Large intestine (tissue), 3 donors: ENCODE data around the gene ME1. TPM values are rescaled to one million over a fixed set of nuclear protein-coding genes. Genes with fewer than 3 reads are reported as not detected.
A peak's percentile ranks its signal among the peaks of the same experiment; 100 is the strongest.
"Not testable (repeated sequence)": the region's sequence is repeated elsewhere in the genome, so short reads cannot be mapped to it uniquely, and the experiment has no call there.

Experiments
- DNase-seq, 2 donors: peaks; one replicate each; pipeline versions ENCODE4 v3.0.0 to v3.0.0-alpha.2; 2013
- H3K27ac ChIP-seq: one replicate; pipeline ENCODE4 v1.5.1; 2013; ENCODE audit warnings: low read length
- H3K27me3 ChIP-seq: 2 replicates; pipeline ENCODE4 v1.6.1; 2013; ENCODE audit warnings: low read length; ENCODE audit not compliant: control insufficient read depth, insufficient read depth
- H3K36me3 ChIP-seq: 2 replicates; pipeline ENCODE4 v1.6.1; 2013; ENCODE audit warnings: low read length; ENCODE audit not compliant: control insufficient read depth, insufficient read depth
- H3K4me1 ChIP-seq: one replicate; pipeline ENCODE4 v1.6.1; 2013; ENCODE audit warnings: low read length; ENCODE audit not compliant: control insufficient read depth, insufficient read depth
- H3K4me3 ChIP-seq: one replicate; pipeline ENCODE4 v1.5.1; 2013; ENCODE audit warnings: low read length
- H3K9me3 ChIP-seq: one replicate; pipeline ENCODE4 v1.6.1; 2013; ENCODE audit warnings: mild to moderate bottlenecking, low read depth, low read length, moderate library complexity; ENCODE audit not compliant: control insufficient read depth
- WGBS: methylation state at CpG from one replicate; pipeline ENCODE4 v1.1.5; 2013; ENCODE audit warnings: low lambda C conversion rate; ENCODE audit not compliant: insufficient coverage; 5-methylcytosine and 5-hydroxymethylcytosine counted together
- polyA plus RNA-seq: library from polyadenylated mRNA; unstranded; fragments of 120-200 nt; gene quantifications from one replicate; pipeline ENCODE4 v1.2.1, GENCODE V29; 2013

Gene ME1
- polyA plus RNA-seq, 1 donor, result 11.9 TPM

GRCh38 chr6:83464381-83465140, 33.7 kb upstream of the ME1 start:
- peak; percentile 92 to 96 for DNase-seq
- no peaks in the 10 kb centered on the region for H3K36me3 ChIP-seq
- H3K9me3 ChIP-seq, result no peaks in the 10 kb centered on the region
- no peaks in the 10 kb centered on the region for H3K27me3 ChIP-seq
- peak overlapping the region; percentile 88 for H3K27ac ChIP-seq
- WGBS, result 0% methylated on average over 1 of the region's 5 CpGs
- peaks cover 26% of the 10 kb centered on the region for H3K4me1 ChIP-seq
- H3K4me3 ChIP-seq, result no peak overlapping the region

- peak; percentile 59 to 80 for DNase-seq
- no peak overlapping the region for H3K4me3 ChIP-seq
- H3K27ac ChIP-seq, result peak overlapping the region; percentile 88
- peaks cover 26% of the 10 kb centered on the region for H3K4me1 ChIP-seq
- H3K27me3 ChIP-seq, result no peaks in the 10 kb centered on the region
- WGBS, result 29% methylated on average over 1 of the region's 2 CpGs
- no peaks in the 10 kb centered on the region for H3K36me3 ChIP-seq
- H3K9me3 ChIP-seq, result no peaks in the 10 kb centered on the region
Measured at GRCh38 chr6:83463886-83464285, 33.0 kb upstream of the ME1 start.

GRCh38 chr6:83462524-83462923, 31.7 kb upstream of the ME1 start:
- Histone ChIP-seq H3K9me3 (no peaks in the 10 kb centered on the region), H3K27me3 (no peaks in the 10 kb centered on the region), H3K4me1 (peaks cover 26% of the 10 kb centered on the region), H3K36me3 (no peaks in the 10 kb centered on the region), H3K4me3 (no peak overlapping the region), H3K27ac (peak overlapping the region; percentile 4)
- no CpG with 5 or more reads among the region's 1 CpG for WGBS
- DNase-seq, result peak in 1 of 2 donors; percentile 32

- no peak for DNase-seq
- Histone ChIP-seq H3K36me3 (no peaks in the 10 kb centered on the region), H3K27ac (no peak overlapping the region), H3K27me3 (no peaks in the 10 kb centered on the region), H3K4me3 (no peak overlapping the region), H3K9me3 (no peaks in the 10 kb centered on the region), H3K4me1 (peaks cover 26% of the 10 kb centered on the region)
- WGBS, result no CpG with 5 or more reads among the region's 1 CpG
Measured at GRCh38 chr6:83461438-83461837, 30.6 kb upstream of the ME1 start.

- Histone ChIP-seq H3K36me3 (no peaks in the 10 kb centered on the region), H3K27me3 (no peaks in the 10 kb centered on the region), H3K4me1 (peaks cover 18% of the 10 kb centered on the region), H3K4me3 (no peak overlapping the region), H3K27ac (no peak overlapping the region), H3K9me3 (no peaks in the 10 kb centered on the region)
- DNase-seq, result peak in 1 of 2 donors; percentile 27
Measured at GRCh38 chr6:83459663-83460062, 28.8 kb upstream of the ME1 start.

- H3K27ac ChIP-seq, DNase-seq, H3K4me3 ChIP-seq, H3K4me1 ChIP-seq, H3K9me3 ChIP-seq, H3K36me3 ChIP-seq, H3K27me3 ChIP-seq: not testable (repeated sequence)
- no CpG with 5 or more reads among the region's 6 CpGs for WGBS
Measured at GRCh38 chr6:83450015-83450414, 19.2 kb upstream of the ME1 start.

- not testable (repeated sequence) for H3K4me3 ChIP-seq, H3K27ac ChIP-seq, DNase-seq, H3K9me3 ChIP-seq, H3K4me1 ChIP-seq, H3K27me3 ChIP-seq, H3K36me3 ChIP-seq
- WGBS, result no CpG with 5 or more reads among the region's 9 CpGs
Measured at GRCh38 chr6:83444086-83444699, 13.3 kb upstream of the ME1 start.

GRCh38 chr6:83443516-83443915, 12.7 kb upstream of the ME1 start:
- Histone ChIP-seq H3K27ac (no peak overlapping the region), H3K36me3 (no peaks in the 10 kb centered on the region), H3K9me3 (no peaks in the 10 kb centered on the region), H3K4me1 (no peaks in the 10 kb centered on the region), H3K4me3 (no peak overlapping the region), H3K27me3 (no peaks in the 10 kb centered on the region)
- DNase-seq, result no peak
- 70% methylated on average over 2 of the region's 4 CpGs for WGBS

GRCh38 chr6:83442752-83443151, 11.9 kb upstream of the ME1 start:
- H3K9me3 ChIP-seq, result no peaks in the 10 kb centered on the region
- H3K4me1 ChIP-seq, result no peaks in the 10 kb centered on the region
- no peak overlapping the region for H3K27ac ChIP-seq
- no peak overlapping the region for H3K4me3 ChIP-seq
- H3K27me3 ChIP-seq, result no peaks in the 10 kb centered on the region
- H3K36me3 ChIP-seq, result no peaks in the 10 kb centered on the region
- WGBS, result no CpG with 5 or more reads among the region's 2 CpGs
- DNase-seq, result no peak

GRCh38 chr6:83439201-83439600, 8.3 kb upstream of the ME1 start:
- Histone ChIP-seq H3K27me3 (no peaks in the 10 kb centered on the region), H3K4me3 (no peak overlapping the region), H3K4me1 (no peaks in the 10 kb centered on the region), H3K9me3 (no peaks in the 10 kb centered on the region), H3K36me3 (no peaks in the 10 kb centered on the region), H3K27ac (no peak overlapping the region)
- DNase-seq, result no peak
- WGBS, result 100% methylated on average over 1 of the region's 2 CpGs

- Histone ChIP-seq H3K4me3 (no peak overlapping the region), H3K36me3 (no peaks in the 10 kb centered on the region), H3K4me1 (peaks cover 6% of the 10 kb centered on the region), H3K27ac (no peak overlapping the region), H3K27me3 (no peaks in the 10 kb centered on the region), H3K9me3 (no peaks in the 10 kb centered on the region)
- DNase-seq, result no peak
Measured at GRCh38 chr6:83436674-83437073, 5.8 kb upstream of the ME1 start.
